ENCODE data around the gene PAM16. TPM values are rescaled to one million over a fixed set of nuclear protein-coding genes. Genes with fewer than 3 reads are reported as not detected.
A peak's percentile ranks its signal among the peaks of the same experiment; 100 is the strongest.

Gene PAM16
- total RNA-seq, 1 donor from 2014 or later, result 41.2 TPM

GRCh38 chr16:4353675-4354074 is 2.6 kb upstream of the PAM16 start:
- no peak for TF ChIP-seq CTCF (IDR thresholded peaks at IDR 0.05)
- H3K4me3 ChIP-seq, result no peak overlapping the region
- no peak for ATAC-seq
- intact Hi-C loops (cut with DNase I), result no loop called here
- H3K27ac ChIP-seq, result no peak overlapping the region
- no peaks in the 10 kb centered on the region for H3K9me3 ChIP-seq
- no peaks in the 10 kb centered on the region for H3K27me3 ChIP-seq
- H3K4me1 ChIP-seq, result peaks cover 14% of the 10 kb centered on the region
- no peak for DNase-seq
- H3K36me3 ChIP-seq, result peaks cover 11% of the 10 kb centered on the region

- no peak for TF ChIP-seq CTCF (IDR thresholded peaks at IDR 0.05)
Measured at GRCh38 chr16:4352843-4353242, 1.7 kb upstream of the PAM16 start.

GRCh38 chr16:4351880-4352279 is 759 bp upstream of the PAM16 start:
- H3K9me3 ChIP-seq, result no peaks in the 10 kb centered on the region
- no peak for TF ChIP-seq CTCF (IDR thresholded peaks at IDR 0.05)
- no peak for DNase-seq
- peaks cover 11% of the 10 kb centered on the region for H3K36me3 ChIP-seq
- ATAC-seq, result no peak
- H3K27ac ChIP-seq, result no peak overlapping the region
- intact Hi-C loops (cut with DNase I), result no loop called here
- peaks cover 27% of the 10 kb centered on the region for H3K4me1 ChIP-seq
- H3K4me3 ChIP-seq, result no peak overlapping the region
- no peaks in the 10 kb centered on the region for H3K27me3 ChIP-seq

More at GRCh38 chr16:4352843-4353242, 1.7 kb upstream of the PAM16 start:
- no peak for ATAC-seq
- peaks cover 17% of the 10 kb centered on the region for H3K4me1 ChIP-seq
- H3K27ac ChIP-seq, result no peak overlapping the region
- H3K27me3 ChIP-seq, result no peaks in the 10 kb centered on the region
- intact Hi-C loops (cut with DNase I), result no loop called here
- no peak for DNase-seq
- no peak overlapping the region for H3K4me3 ChIP-seq
- peaks cover 11% of the 10 kb centered on the region for H3K36me3 ChIP-seq
- H3K9me3 ChIP-seq, result no peaks in the 10 kb centered on the region

- intact Hi-C loops (cut with DNase I), result no loop called here
- H3K4me1 ChIP-seq, result peaks cover 41% of the 10 kb centered on the region
- H3K4me3 ChIP-seq, result peak overlapping the region; percentile 69
- no peak for DNase-seq
- TF ChIP-seq CTCF (IDR thresholded peaks at IDR 0.05), result no peak
- no peak for ATAC-seq
- no peaks in the 10 kb centered on the region for H3K27me3 ChIP-seq
- H3K9me3 ChIP-seq, result no peaks in the 10 kb centered on the region
- peak overlapping the region; percentile 83 for H3K27ac ChIP-seq
- peaks cover 5% of the 10 kb centered on the region for H3K36me3 ChIP-seq
Measured at GRCh38 chr16:4350365-4350786, 745 bp downstream of the PAM16 start.

GRCh38 chr16:4349332-4349731 is 1.8 kb downstream of the PAM16 start:
- no peak for TF ChIP-seq CTCF (IDR thresholded peaks at IDR 0.05)
- intact Hi-C loops (cut with DNase I), result no loop called here

More at GRCh38 chr16:4349332-4349731, 1.8 kb downstream of the PAM16 start:
- DNase-seq, result no peak
- H3K4me3 ChIP-seq, result no peak overlapping the region
- H3K27ac ChIP-seq, result no peak overlapping the region
- H3K4me1 ChIP-seq, result peaks cover 47% of the 10 kb centered on the region
- no peaks in the 10 kb centered on the region for H3K9me3 ChIP-seq
- H3K36me3 ChIP-seq, result no peaks in the 10 kb centered on the region
- H3K27me3 ChIP-seq, result no peaks in the 10 kb centered on the region
- ATAC-seq, result no peak
